ENCODE data around the gene HS3ST4.

GRCh38 chr16:25817876-25818275, 126.1 kb downstream of the HS3ST4 start:
- no peak for TF ChIP-seq SUZ12 (IDR thresholded peaks at IDR 0.05; ENCODE audit: extremely low read depth, insufficient read depth, insufficient read length)
- no peak for TF ChIP-seq YY1 (IDR thresholded peaks at IDR 0.05; ENCODE audit: insufficient read depth, insufficient read length)
- no peak for TF ChIP-seq ZNF274 (IDR thresholded peaks at IDR 0.05; ENCODE audit: low read depth, low read length)

All from NT2/D1 (cell line).